ENCODE measurements around the gene URGCP.
A peak's percentile ranks its signal among the peaks of the same experiment; 100 is the strongest.
"Not testable (repeated sequence)": the region's sequence is repeated elsewhere in the genome, so short reads cannot be mapped to it uniquely, and the experiment has no call there.

Gene URGCP

GRCh38 chr7:43872406-43873110 is 33.8 kb downstream of the URGCP start:
- DNase-seq, result peak; percentile 86

- DNase-seq, result no peak
Measured at GRCh38 chr7:43871064-43871463, 35.3 kb downstream of the URGCP start.

- peak; percentile 30 for DNase-seq
Measured at GRCh38 chr7:43870316-43870715, 36.1 kb downstream of the URGCP start.

GRCh38 chr7:43869867-43870240 is 36.5 kb downstream of the URGCP start:
- DNase-seq, result peak; percentile 94

GRCh38 chr7:43869006-43869866 is 37.2 kb downstream of the URGCP start, which contains the start of gene MRPS24:
TSS of gene MRPS24 (minus strand) at chr7:43869517. CDS start at chr7:43869495, 22 bp downstream.
- peak; percentile 97 for DNase-seq

GRCh38 chr7:43868681-43869005 is 37.8 kb downstream of the URGCP start:
- no peak for DNase-seq

- no peak for DNase-seq
Measured at GRCh38 chr7:43868181-43868580, 38.2 kb downstream of the URGCP start.

GRCh38 chr7:43865277-43865676 is 41.1 kb downstream of the URGCP start:
- DNase-seq, result no peak

- no peak for DNase-seq
Measured at GRCh38 chr7:43864126-43864525, 42.3 kb downstream of the URGCP start.

- DNase-seq, result peak; percentile 55
Measured at GRCh38 chr7:43856996-43857395, 49.4 kb downstream of the URGCP start.

GRCh38 chr7:43856316-43856715 is 50.1 kb downstream of the URGCP start:
- no peak for DNase-seq

- no peak for DNase-seq
Measured at GRCh38 chr7:43855176-43855575, 51.2 kb downstream of the URGCP start.

- no peak for DNase-seq
Measured at GRCh38 chr7:43851805-43852204, 54.6 kb downstream of the URGCP start.

GRCh38 chr7:43850348-43851116 is 55.9 kb downstream of the URGCP start:
- DNase-seq, result no peak

- DNase-seq, result no peak
Measured at GRCh38 chr7:43849047-43849446, 57.3 kb downstream of the URGCP start.

- peak; percentile 64 for DNase-seq
Measured at GRCh38 chr7:43847496-43847895, 58.9 kb downstream of the URGCP start.

GRCh38 chr7:43844662-43845061 is 61.7 kb downstream of the URGCP start:
- no peak for DNase-seq

- DNase-seq, result peak; percentile 28
Measured at GRCh38 chr7:43844257-43844656, 62.1 kb downstream of the URGCP start.

GRCh38 chr7:43843296-43843695 is 63.1 kb downstream of the URGCP start:
- DNase-seq, result no peak

- DNase-seq, result no peak
Measured at GRCh38 chr7:43838201-43838658, 68.2 kb downstream of the URGCP start.

GRCh38 chr7:43834463-43835251 is 71.7 kb downstream of the URGCP start:
- DNase-seq, result peak; percentile 47

GRCh38 chr7:43830917-43831316 is 75.5 kb downstream of the URGCP start:
- not testable (repeated sequence) for DNase-seq

Measured in fibroblast of skin of right biceps (primary cell).